H9 (cell line): ENCODE results near the gene REEP1. TPM values are rescaled to one million over a fixed set of nuclear protein-coding genes. Genes with fewer than 3 reads are reported as not detected.

Source experiments
- DNase-seq: peaks from one replicate; pipeline ENCODE4 v3.0.0-alpha.2; 2017
- H2AFZ ChIP-seq: one replicate; pipeline ENCODE4 v1.6.1; 2013; ENCODE audit warnings: mild to moderate bottlenecking, low read length, control low read depth, moderate library complexity
- H2AK5ac ChIP-seq: 2 replicates; pipeline ENCODE4 v1.6.1; 2013; ENCODE audit warnings: low read length, control low read depth, mixed read lengths; ENCODE audit not compliant: insufficient read length
- H2BK120ac ChIP-seq: one replicate; pipeline ENCODE4 v1.6.1; 2013; ENCODE audit warnings: low read depth, mild to moderate bottlenecking, low read length, control low read depth, inconsistent platforms; ENCODE audit not compliant: poor library complexity, severe bottlenecking
- H2BK12ac ChIP-seq: 2 replicates; pipeline ENCODE4 v1.6.1; 2013; ENCODE audit warnings: low read length, control low read depth, mixed read lengths, low read depth; ENCODE audit not compliant: insufficient read length
- H2BK15ac ChIP-seq: 2 replicates; pipeline ENCODE4 v1.6.1; 2013; ENCODE audit warnings: low read depth, low read length, control low read depth
- H2BK20ac ChIP-seq: one replicate; pipeline ENCODE4 v1.6.1; 2013; ENCODE audit warnings: low read depth, mild to moderate bottlenecking, low read length, control low read depth, inconsistent platforms; ENCODE audit not compliant: poor library complexity, severe bottlenecking
- H2BK5ac ChIP-seq: 2 replicates; pipeline ENCODE4 v1.6.1; 2013; ENCODE audit warnings: low read length, control low read depth, mixed read lengths; ENCODE audit not compliant: insufficient read length
- H3K14ac ChIP-seq: 2 replicates; pipeline ENCODE4 v1.6.1; 2013; ENCODE audit warnings: low read length, control low read depth; ENCODE audit not compliant: insufficient read depth
- H3K18ac ChIP-seq: 2 replicates; pipeline ENCODE4 v1.6.1; 2013; ENCODE audit warnings: low read depth, mild to moderate bottlenecking, mixed read lengths, low read length, control low read depth; ENCODE audit not compliant: insufficient read length
- H3K23ac ChIP-seq: 2 replicates; pipeline ENCODE4 v1.6.1; 2013; ENCODE audit warnings: low read length, control low read depth, mixed read lengths, low read depth; ENCODE audit not compliant: insufficient read length
- H3K23me2 ChIP-seq: 2 replicates; pipeline ENCODE4 v1.6.1; 2013; ENCODE audit warnings: low read depth, mild to moderate bottlenecking, mixed read lengths, low read length, control low read depth; ENCODE audit not compliant: insufficient read length, poor library complexity, severe bottlenecking
- H3K27ac ChIP-seq: 2 replicates; pipeline ENCODE4 v1.5.1; 2013; ENCODE audit warnings: low read length, control low read depth, mixed read lengths, low read depth; ENCODE audit not compliant: insufficient read length
- H3K27me3 ChIP-seq: 2 replicates; pipeline ENCODE4 v1.6.1; 2013; ENCODE audit warnings: low read length, control low read depth, inconsistent platforms; ENCODE audit not compliant: insufficient read depth
- H3K4ac ChIP-seq: 2 replicates; pipeline ENCODE4 v1.6.1; 2013; ENCODE audit warnings: low read depth, mild to moderate bottlenecking, control low read depth, inconsistent platforms, low read length, moderate library complexity
- H3K4me1 ChIP-seq: 2 replicates; pipeline ENCODE4 v1.6.1; 2013; ENCODE audit warnings: low read length, control low read depth, inconsistent platforms; ENCODE audit not compliant: insufficient read depth
- H3K4me2 ChIP-seq: 2 replicates; pipeline ENCODE4 v1.6.1; 2013; ENCODE audit warnings: low read length, control low read depth, mixed read lengths; ENCODE audit not compliant: insufficient read length, insufficient read depth
- H3K56ac ChIP-seq: 2 replicates; pipeline ENCODE4 v1.6.1; 2013; ENCODE audit warnings: low read depth, mild to moderate bottlenecking, mixed read lengths, low read length, control low read depth; ENCODE audit not compliant: insufficient read length
- H3K79me1 ChIP-seq: 2 replicates; pipeline ENCODE4 v1.6.1; 2013; ENCODE audit warnings: low read depth, mild to moderate bottlenecking, moderate library complexity, low read length, control low read depth, inconsistent platforms; ENCODE audit not compliant: insufficient read depth, poor library complexity, severe bottlenecking
- H3K79me2 ChIP-seq: 2 replicates; pipeline ENCODE4 v1.6.1; 2013; ENCODE audit warnings: low read length, control low read depth, inconsistent platforms; ENCODE audit not compliant: insufficient read depth
- H3K9ac ChIP-seq: 2 replicates; pipeline ENCODE4 v1.6.1; 2013; ENCODE audit warnings: low read length, control low read depth, mixed read lengths; ENCODE audit not compliant: insufficient read length; ENCODE audit errors: extremely low read depth
- H3K9me3 ChIP-seq: one replicate; pipeline ENCODE4 v1.6.1; 2013; ENCODE audit warnings: low read depth, low read length, inconsistent platforms; ENCODE audit not compliant: control insufficient read depth
- H3T11ph ChIP-seq: one replicate; pipeline ENCODE4 v1.6.1; 2013; ENCODE audit warnings: mild to moderate bottlenecking, low read length, control low read depth, inconsistent platforms
- H4K20me1 ChIP-seq: one replicate; pipeline ENCODE4 v1.6.1; 2013; ENCODE audit not compliant: control insufficient read depth, insufficient read length, insufficient read depth
- H4K5ac ChIP-seq: 2 replicates; pipeline ENCODE4 v1.6.1; 2013; ENCODE audit warnings: low read depth, mild to moderate bottlenecking, mixed read lengths, low read length, control low read depth; ENCODE audit not compliant: insufficient read length
- H4K8ac ChIP-seq: replicated peaks from 2 replicates; pipeline ENCODE4 v1.6.1; 2013; ENCODE audit warnings: low read length, control low read depth, mixed read lengths, low read depth; ENCODE audit not compliant: insufficient read length
- H4K91ac ChIP-seq: 2 replicates; pipeline ENCODE4 v1.6.1; 2013; ENCODE audit warnings: low read depth, mild to moderate bottlenecking, moderate library complexity, mixed read lengths, low read length, control low read depth; ENCODE audit not compliant: insufficient read length
- H3K27ac Mint-ChIP-seq, 3 experiments: 2 replicates in 2 of 3; 3 replicates in 1 of 3; pipeline ENCODE4 v1.8.0; 2020 to 2021; ENCODE audit warnings: mixed read lengths in 3 of 3, mild to moderate bottlenecking in 1 of 3, moderate library complexity in 1 of 3
- H3K27me3 Mint-ChIP-seq: 2 replicates; pipeline ENCODE4 v1.8.0; 2021; ENCODE audit warnings: low read depth, mild to moderate bottlenecking, moderate library complexity, mixed read lengths
- H3K36me3 Mint-ChIP-seq, 3 experiments: 2 replicates in 2 of 3; 3 replicates in 1 of 3; pipeline ENCODE4 v1.8.0; 2020 to 2021; ENCODE audit warnings: low read depth in 3 of 3, mixed read lengths in 3 of 3; ENCODE audit not compliant: insufficient read depth in 1 of 3
- H3K4me1 Mint-ChIP-seq, 2 experiments: 2 replicates each; pipeline ENCODE4 v1.8.0; 2020; ENCODE audit warnings: mixed read lengths in 2 of 2
- H3K4me3 Mint-ChIP-seq, 2 experiments: 2 replicates in 1 of 2; 3 replicates in 1 of 2; pipeline ENCODE4 v1.8.0; 2020 to 2021; ENCODE audit warnings: mild to moderate bottlenecking in 2 of 2, mixed read lengths in 2 of 2, moderate library complexity in 1 of 2
- H3K9me3 Mint-ChIP-seq, 2 experiments: 2 replicates in 1 of 2; 3 replicates in 1 of 2; pipeline ENCODE4 v1.8.0; 2020; ENCODE audit warnings: mild to moderate bottlenecking in 2 of 2, mixed read lengths in 2 of 2, moderate library complexity in 1 of 2
- CTCF ChIP-seq: fragments of 200-600 bp; sonication (generic); conservative IDR thresholded peaks from 3 replicates; pipeline ENCODE4 v1.8.0; 2021; ENCODE audit warnings: antibody characterized with exemption, mild to moderate bottlenecking
- WGBS: extraction: QIAGEN DNeasy Blood & Tissue Kit; methylation state at CpG from one replicate; pipeline ENCODE4 v1.1.7; 2013; ENCODE audit warnings: missing lambda C conversion rate, low lambda C conversion rate, mixed read lengths; ENCODE audit not compliant: insufficient read length; ENCODE audit errors: extremely low coverage; 5-methylcytosine and 5-hydroxymethylcytosine counted together
- total RNA-seq: library from RNA; stranded (reverse); gene quantifications from 2 replicates; pipeline ENCODE4 v1.2.1, GENCODE V29; 2021

The REEP1 gene
- total RNA-seq, 1 experiment from 2014 or later = 1.3 TPM

GRCh38 chr2:86218124-86218523 lies 119.3 kb downstream of the REEP1 start:
- H3K14ac ChIP-seq = no peak overlapping the region
- TF ChIP-seq CTCF = no peak
- H2BK15ac ChIP-seq = no peak overlapping the region
- no peaks in the 10 kb centered on the region for H3K4me1 ChIP-seq
- H3K23ac ChIP-seq = no peak overlapping the region
- H2AFZ ChIP-seq = no peak overlapping the region
- no peak overlapping the region for H3K27ac Mint-ChIP-seq
- H3K36me3 Mint-ChIP-seq = peaks cover 0 to 7% (median 6%) of the 10 kb centered on the region in 3 experiments; a peak in 3 of 7 replicates
- H3K27ac ChIP-seq = no peak overlapping the region
- H3K9me3 ChIP-seq = no peaks in the 10 kb centered on the region
- no peak overlapping the region for H3T11ph ChIP-seq
- H3K4me2 ChIP-seq = no peak overlapping the region
- WGBS = no CpG with 5 or more reads among the region's 4 CpGs
- no peak overlapping the region for H3K4ac ChIP-seq
- no peak overlapping the region for H3K4me3 Mint-ChIP-seq
- no peaks in the 10 kb centered on the region for H3K27me3 ChIP-seq
- H4K20me1 ChIP-seq = no peaks in the 10 kb centered on the region
- no peak overlapping the region for H3K56ac ChIP-seq
- DNase-seq = no peak
- H3K23me2 ChIP-seq = no peaks in the 10 kb centered on the region
- no peak overlapping the region for H4K5ac ChIP-seq
- no peaks in the 10 kb centered on the region for H3K9me3 Mint-ChIP-seq
- H3K18ac ChIP-seq = no peak overlapping the region
- H4K8ac ChIP-seq = no peak overlapping the region
- H2BK5ac ChIP-seq = no peak overlapping the region
- no peak overlapping the region for H2AK5ac ChIP-seq
- H3K79me2 ChIP-seq = no peaks in the 10 kb centered on the region
- no peak overlapping the region for H2BK120ac ChIP-seq
- no peak overlapping the region for H3K9ac ChIP-seq
- H3K79me1 ChIP-seq = no peaks in the 10 kb centered on the region
- H4K91ac ChIP-seq = no peak overlapping the region
- H2BK20ac ChIP-seq = no peak overlapping the region
- no peak overlapping the region for H2BK12ac ChIP-seq
- peaks cover 8 to 12% of the 10 kb centered on the region in 2 experiments for H3K4me1 Mint-ChIP-seq
- H3K27me3 Mint-ChIP-seq = peaks cover 3% of the 10 kb centered on the region; the same call in 1 of the 2 replicates
